ENCODE data around the gene PHYH. TPM values are rescaled to one million over a fixed set of nuclear protein-coding genes. Genes with fewer than 3 reads are reported as not detected.

PHYH gene
- polyA plus RNA-seq, 1 donor: 52.8 TPM

Other genes with a start within 250 kb of the PHYH start
- gene OPTN, start 199.9 kb downstream of the PHYH start, polyA plus RNA-seq (ENCODE audit: insufficient read length): 38.0 TPM
- gene MCM10, start 138.5 kb downstream of the PHYH start, polyA plus RNA-seq (ENCODE audit: insufficient read length): 4.8 TPM
- not detected for gene UCMA, start 65.7 kb downstream of the PHYH start, polyA plus RNA-seq (ENCODE audit: insufficient read length)
- gene SEPHS1, start 48.2 kb upstream of the PHYH start, polyA plus RNA-seq (ENCODE audit: insufficient read length): 60.9 TPM
- 5.9 TPM for gene BEND7, start 228.9 kb upstream of the PHYH start, polyA plus RNA-seq (ENCODE audit: insufficient read length)

Data from hindlimb muscle (tissue), 1 donor.